Measurements from ENCODE around the gene CREG1.

Gene CREG1

GRCh38 chr1:167538657-167539056 is 14.9 kb downstream of the CREG1 start:
- no peak for ATAC-seq
- TF ChIP-seq TSHZ2 (CRISPR knock-in tag; IDR thresholded peaks at IDR 0.05): no peak
- no peak for TF ChIP-seq CREB5 (CRISPR knock-in tag; IDR thresholded peaks at IDR 0.05; ENCODE audit: low read depth)
- no peak for TF ChIP-seq ZNF565 (CRISPR knock-in tag; conservative IDR thresholded peaks at IDR 0.05; ENCODE audit: low read depth)
- no peak for TF ChIP-seq POU6F1 (CRISPR knock-in tag; IDR thresholded peaks at IDR 0.05; ENCODE audit: borderline replicate concordance, low read depth)
- no peak for TF ChIP-seq ZFP30 (CRISPR knock-in tag; IDR thresholded peaks at IDR 0.05)
- no peak for TF ChIP-seq RARB (CRISPR knock-in tag; IDR thresholded peaks at IDR 0.05)
- no peak for TF ChIP-seq PPARA (CRISPR knock-in tag; IDR thresholded peaks at IDR 0.05; ENCODE audit: borderline replicate concordance)
- no peak for TF ChIP-seq BACH2 (CRISPR knock-in tag; IDR thresholded peaks at IDR 0.05; ENCODE audit: borderline replicate concordance)
- no peak for TF ChIP-seq SNAI2 (CRISPR knock-in tag; IDR thresholded peaks at IDR 0.05)
- no peak for TF ChIP-seq ISL1 (CRISPR knock-in tag; IDR thresholded peaks at IDR 0.05)
- no peak for TF ChIP-seq CSRNP3 (CRISPR knock-in tag; IDR thresholded peaks at IDR 0.05)

GRCh38 chr1:167533851-167534300 is 19.7 kb downstream of the CREG1 start:
- peak; percentile 97 for ATAC-seq
- TF ChIP-seq ZFP30 (CRISPR knock-in tag; IDR thresholded peaks at IDR 0.05): no peak
- TF ChIP-seq ZNF565 (CRISPR knock-in tag; conservative IDR thresholded peaks at IDR 0.05; ENCODE audit: low read depth): no peak
- no peak for TF ChIP-seq ZNF70 (CRISPR knock-in tag; IDR thresholded peaks at IDR 0.05)
- TF ChIP-seq CSRNP3 (CRISPR knock-in tag; IDR thresholded peaks at IDR 0.05): no peak
- no peak for TF ChIP-seq ZFP3 (CRISPR knock-in tag; IDR thresholded peaks at IDR 0.05)

- TF ChIP-seq ESRRG (CRISPR knock-in tag; IDR thresholded peaks at IDR 0.05) (no peak), PPARA (CRISPR knock-in tag; IDR thresholded peaks at IDR 0.05; ENCODE audit: borderline replicate concordance) (no peak), OSR1 (CRISPR knock-in tag; IDR thresholded peaks at IDR 0.05) (no peak), ZNF70 (CRISPR knock-in tag; IDR thresholded peaks at IDR 0.05) (no peak), ZC3H10 (CRISPR knock-in tag; IDR thresholded peaks at IDR 0.05) (no peak), CSDC2 (CRISPR knock-in tag; IDR thresholded peaks at IDR 0.05) (no peak), BACH2 (CRISPR knock-in tag; IDR thresholded peaks at IDR 0.05; ENCODE audit: borderline replicate concordance) (no peak), POU6F1 (CRISPR knock-in tag; IDR thresholded peaks at IDR 0.05; ENCODE audit: borderline replicate concordance, low read depth) (no peak), ZFP30 (CRISPR knock-in tag; IDR thresholded peaks at IDR 0.05) (no peak), ZFP3 (CRISPR knock-in tag; IDR thresholded peaks at IDR 0.05) (no peak), PATZ1 (CRISPR knock-in tag; IDR thresholded peaks at IDR 0.05; ENCODE audit: borderline replicate concordance) (no peak), TSHZ2 (CRISPR knock-in tag; IDR thresholded peaks at IDR 0.05) (no peak), SNAI2 (CRISPR knock-in tag; IDR thresholded peaks at IDR 0.05) (no peak), GLIS3 (CRISPR knock-in tag; IDR thresholded peaks at IDR 0.05) (no peak)
- peak; percentile 42 for ATAC-seq
Observed at GRCh38 chr1:167532964-167533824, 20.4 kb downstream of the CREG1 start.

Measured in SK-N-SH treated with all-trans-retinoic acid at 6 μM for 48 hours (cell line).